Measurements from ENCODE around the gene PIK3CD. TPM values are rescaled to one million over a fixed set of nuclear protein-coding genes. Genes with fewer than 3 reads are reported as not detected.

Gene PIK3CD
- total RNA-seq (2022; extraction: Qiagen RNA extraction), result 8.0 to 12.3 TPM (median 10.4 TPM) in 5 replicates

GRCh38 chr1:9651565-9652378 is at the start of gene PIK3CD:
Gene PIK3CD, plus strand, starts transcription at chr1:9651731. Its CDS starts 58,725 bp downstream, at chr1:9710456.

Other genes starting within 250 kb of the PIK3CD start
- gene SLC25A33, start 112.3 kb upstream of the PIK3CD start, total RNA-seq (2022; extraction: Qiagen RNA extraction), result 2.8 to 3.3 TPM (median 3.0 TPM) in 5 replicates
- gene TMEM201, start 62.8 kb upstream of the PIK3CD start, total RNA-seq (2022; extraction: Qiagen RNA extraction), result 8.6 to 14.5 TPM (median 13.8 TPM) in 5 replicates
- 52.6 to 72.4 TPM (median 70.2 TPM) in 5 replicates for gene CLSTN1, start 172.2 kb downstream of the PIK3CD start, total RNA-seq (2022; extraction: Qiagen RNA extraction)

All from A549 treated with dexamethasone at 1 μM for 4 hours (cell line).